ENCODE data around the gene DELE1.
A peak's percentile ranks its signal among the peaks of the same experiment; 100 is the strongest.

DELE1 gene

DNA sequence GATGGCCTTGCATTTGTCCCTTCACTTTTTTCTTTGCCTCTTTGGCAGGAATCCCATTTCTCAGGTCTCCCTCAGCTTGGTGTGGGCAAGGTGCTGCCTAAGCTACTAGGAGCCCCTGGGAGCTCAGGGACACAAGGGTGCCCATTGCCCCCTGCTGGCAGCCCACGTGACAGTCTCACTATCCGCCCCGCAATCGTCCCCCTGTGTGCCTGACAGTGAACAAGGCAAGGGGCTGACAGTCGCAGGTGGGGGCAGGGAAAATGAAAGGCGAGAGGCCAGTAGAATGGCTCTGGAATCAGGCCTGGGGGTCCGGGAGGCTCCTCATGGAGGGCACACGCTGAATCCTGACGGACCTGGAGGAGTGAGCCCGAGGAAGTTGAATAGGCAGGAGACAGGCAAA is 36.3 kb downstream of the DELE1 start:
- DNase-seq: no peak

DNA sequence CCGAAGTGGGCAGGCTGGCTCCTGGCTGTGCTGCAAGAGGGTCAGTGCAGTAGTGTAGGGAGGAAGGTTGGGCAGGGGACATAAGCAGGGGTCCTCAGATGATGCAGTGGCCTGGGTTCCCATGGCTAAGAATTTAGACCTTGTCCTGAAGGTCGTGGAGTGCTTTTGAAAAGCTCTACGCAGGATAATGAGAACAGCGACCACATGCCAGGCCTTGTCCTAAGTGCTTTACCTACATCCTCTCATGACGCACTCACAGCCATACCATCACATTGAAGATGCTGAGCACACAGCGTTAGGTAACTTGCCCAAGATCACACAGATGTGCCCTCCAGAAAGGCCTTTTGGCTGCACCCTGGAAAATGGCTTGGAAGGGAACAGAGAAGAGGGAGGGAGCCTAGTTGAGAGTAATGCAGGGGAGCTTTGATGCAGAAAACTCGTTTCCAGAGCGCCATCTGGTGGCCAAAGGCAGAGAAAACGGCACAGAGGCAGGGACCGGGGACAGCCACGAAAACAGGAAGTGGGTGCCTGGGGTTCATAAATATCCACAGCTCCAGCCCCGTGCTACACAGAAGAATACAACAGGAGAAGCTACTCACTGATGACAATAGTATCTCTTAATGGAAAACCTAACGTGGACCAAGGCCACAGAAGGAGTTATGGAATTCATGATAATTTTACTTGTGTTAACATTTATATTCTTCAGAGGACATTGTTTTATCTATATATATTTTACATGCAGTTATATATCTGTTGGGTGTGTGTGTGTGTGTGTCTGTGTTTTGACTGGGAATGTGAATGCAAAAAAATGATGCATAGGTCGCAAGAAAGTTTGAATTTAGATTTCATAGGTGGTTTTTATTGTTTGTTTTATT is 37.0 kb downstream of the DELE1 start:
- DNase-seq: peak; percentile 31

DNA sequence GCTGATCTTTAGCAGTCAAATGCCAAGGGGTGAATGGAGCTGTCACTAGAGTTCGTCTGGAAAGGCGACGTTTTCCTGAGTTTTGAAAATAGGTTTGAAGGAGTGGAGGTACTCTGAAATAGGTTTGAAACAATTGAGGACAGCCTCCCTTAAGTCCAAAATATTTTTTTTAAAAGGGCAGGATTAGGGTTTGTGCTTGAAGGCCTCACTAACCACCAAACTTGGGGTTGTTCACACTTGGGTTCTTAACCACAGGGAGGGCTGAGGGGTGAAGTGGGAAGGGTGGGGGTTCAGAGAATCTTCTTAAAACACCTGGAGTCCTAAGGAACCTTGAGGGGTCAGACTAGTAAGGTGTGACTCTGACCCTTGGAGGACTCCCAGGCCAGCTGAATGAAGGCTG is 37.8 kb downstream of the DELE1 start:
- DNase-seq: no peak

DNA sequence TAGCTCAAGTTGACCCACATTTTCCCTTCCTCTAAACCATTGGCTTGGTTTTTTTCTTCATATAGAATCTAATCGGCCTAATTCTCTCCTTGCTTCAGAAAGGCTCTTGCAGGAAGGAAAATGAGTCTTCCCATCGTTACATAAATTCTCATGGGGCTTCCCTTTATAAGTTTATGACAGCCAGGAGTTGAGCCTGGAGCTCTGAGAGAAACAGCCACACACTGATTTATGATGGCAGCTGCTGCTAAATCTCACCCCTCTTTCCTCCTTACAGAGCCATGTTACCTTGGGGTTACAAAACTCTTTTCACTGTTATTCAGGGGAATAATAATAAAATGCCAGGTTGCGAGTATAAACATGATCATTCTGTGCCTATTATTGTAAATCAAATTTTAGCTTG is 40.0 kb downstream of the DELE1 start:
- DNase-seq: no peak

DNA sequence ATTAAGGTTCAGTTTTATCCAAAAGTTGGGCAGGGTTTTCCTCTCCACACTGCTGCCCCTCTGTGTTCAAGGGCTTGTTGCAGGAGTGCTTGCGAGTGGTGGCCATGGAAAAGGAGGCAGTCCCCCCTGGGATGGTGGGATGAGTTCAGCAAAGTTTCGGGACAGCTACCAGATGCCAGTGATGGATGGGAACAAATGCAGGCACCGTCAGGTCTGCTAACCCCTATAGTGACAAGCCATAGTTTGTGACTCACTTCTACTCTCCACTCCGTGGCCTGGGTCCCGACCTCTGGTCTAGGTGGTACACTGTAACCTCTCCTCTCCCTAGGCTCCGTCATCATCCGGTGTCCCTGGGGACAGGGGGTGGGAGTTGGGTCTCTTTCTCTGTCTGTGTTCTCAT is 41.4 kb downstream of the DELE1 start:
- DNase-seq: no peak

DNA sequence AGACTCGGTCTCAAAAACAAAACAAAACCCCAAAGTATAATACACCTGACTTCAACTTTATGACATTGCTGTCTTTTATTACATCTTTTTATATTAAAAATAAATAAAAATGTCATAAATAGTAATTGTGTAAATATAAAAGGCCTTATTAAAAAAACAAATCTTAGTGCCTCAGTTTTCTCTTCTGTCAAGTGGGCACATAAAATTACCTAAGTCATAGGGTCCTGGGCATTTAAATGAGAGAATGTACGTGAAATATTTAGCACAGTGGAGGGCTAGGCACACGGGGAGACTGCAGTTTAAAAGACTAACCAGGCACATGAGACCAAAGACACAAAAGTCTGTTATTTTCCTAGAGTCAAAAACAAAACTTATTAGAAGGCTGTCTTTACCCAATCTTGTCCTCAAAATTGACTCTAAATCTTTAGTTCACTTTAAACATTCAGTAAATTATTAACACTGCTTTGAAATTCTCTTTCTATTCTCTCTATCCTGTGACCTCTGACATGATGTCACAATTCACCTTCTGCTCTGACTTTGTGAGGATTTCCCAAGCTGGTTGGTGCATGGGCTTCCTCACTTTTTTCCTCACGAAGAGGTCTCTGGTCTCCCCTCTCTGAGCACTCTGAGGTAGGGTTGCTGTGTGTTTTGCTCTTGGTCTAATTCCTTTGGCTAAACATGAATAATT is 42.7 kb downstream of the DELE1 start:
- no peak for DNase-seq

GRCh38 chr5:141966963-141967333 is 43.3 kb downstream of the DELE1 start:
- DNase-seq: no peak

- DNase-seq: peak; percentile 74
Measured at GRCh38 chr5:141968914-141969608, 45.4 kb downstream of the DELE1 start, which contains the start of gene RNF14. RNF14 (plus strand) TSS chr5:141969105; CDS start chr5:141973589, 4,484 bp downstream.

DNA sequence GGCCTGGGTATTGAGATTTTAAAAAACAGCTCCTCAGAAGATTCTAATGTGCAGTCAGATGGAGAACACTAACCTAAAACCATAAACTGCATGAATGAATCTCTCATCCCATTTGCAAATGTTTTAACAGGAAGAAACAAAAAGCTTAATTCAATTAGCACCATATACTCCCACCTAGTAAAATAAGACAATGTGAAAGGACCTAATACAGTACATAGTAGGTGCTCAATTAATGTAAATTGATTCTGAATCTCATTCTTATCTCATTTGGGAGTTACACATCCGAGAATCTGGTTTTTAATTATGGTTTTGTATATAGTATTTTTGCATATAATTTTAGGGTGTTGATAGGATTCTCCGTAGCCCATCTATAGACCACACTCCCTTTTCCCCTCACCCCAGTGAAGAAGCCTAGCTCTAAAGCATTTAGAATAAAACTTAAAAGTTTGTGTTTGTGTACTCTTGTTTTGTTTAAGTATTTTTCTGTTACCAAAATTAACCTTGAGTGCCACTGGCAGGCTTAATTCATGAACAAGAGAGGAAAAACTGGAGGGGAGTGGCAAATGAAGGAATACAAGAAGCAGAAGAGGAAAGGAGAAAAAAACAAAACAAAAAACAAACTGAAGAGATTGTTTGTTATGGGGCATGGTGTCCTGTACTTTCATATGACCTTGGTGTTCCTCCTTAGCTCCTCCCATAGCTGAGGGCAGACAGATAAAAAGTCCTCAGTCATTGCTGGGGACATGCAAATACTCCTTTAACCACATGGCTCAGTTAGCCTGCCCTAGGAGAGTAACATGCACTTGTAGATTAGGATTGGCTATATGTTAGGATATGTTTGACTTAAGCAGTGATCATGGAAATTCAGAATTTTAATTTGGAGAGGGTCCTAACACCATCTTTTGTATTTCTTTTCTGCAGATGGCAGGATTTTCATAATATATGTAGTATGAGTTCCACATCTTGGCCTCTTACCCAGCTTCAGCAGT is 46.4 kb downstream of the DELE1 start:
- DNase-seq: peak; percentile 26

DNA sequence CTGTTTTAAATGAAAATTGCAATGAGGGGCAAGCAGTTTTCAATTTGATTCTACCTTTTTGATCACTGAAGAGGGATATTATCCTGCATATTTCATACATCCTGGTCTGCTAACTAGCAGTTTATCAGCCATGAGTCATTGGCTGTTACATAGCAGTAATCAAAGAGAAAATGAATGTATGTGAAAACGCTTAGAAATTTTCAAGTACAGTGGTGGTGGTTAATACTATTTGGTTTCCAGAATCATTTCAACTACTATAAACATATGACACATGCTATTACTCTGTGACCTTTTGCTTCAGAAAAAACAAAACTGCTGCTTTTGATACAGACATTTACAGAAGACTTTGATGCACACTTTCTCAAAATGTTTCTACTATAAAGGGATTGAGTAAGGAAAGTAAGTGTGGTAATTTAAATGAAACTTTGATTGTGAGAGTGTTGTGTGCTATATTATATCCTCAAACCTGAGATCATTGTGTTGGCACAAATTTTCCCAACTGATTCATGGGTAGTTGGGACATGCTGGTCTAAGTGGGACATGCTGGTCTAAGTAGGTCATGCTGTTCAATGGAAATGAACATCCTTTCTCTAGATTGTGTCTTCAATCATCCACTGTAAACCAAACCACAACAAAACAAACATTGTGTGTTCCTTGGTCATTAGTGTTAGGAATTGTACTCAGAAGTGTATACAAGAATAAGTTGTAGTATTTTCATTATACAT is 50.4 kb downstream of the DELE1 start:
- DNase-seq: no peak

DNA sequence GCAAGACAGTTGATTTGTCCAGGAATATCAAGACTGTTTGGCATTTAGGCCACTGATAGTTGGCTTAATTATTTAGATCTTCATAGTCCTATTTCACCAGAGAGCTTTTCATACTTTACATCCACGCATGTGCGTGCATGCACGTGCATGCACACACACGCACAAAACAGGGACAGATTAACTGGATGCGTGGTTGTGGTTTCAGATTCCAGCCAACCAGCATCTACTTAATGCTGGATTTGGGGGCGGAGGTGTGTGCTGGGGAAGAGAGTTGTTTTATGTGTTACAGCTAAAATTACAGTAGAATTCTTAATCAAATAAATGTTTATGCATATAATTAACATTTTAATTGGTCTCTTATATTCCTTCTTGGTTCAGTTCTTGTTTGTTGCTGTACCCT is 52.5 kb downstream of the DELE1 start:
- DNase-seq: no peak

DNA sequence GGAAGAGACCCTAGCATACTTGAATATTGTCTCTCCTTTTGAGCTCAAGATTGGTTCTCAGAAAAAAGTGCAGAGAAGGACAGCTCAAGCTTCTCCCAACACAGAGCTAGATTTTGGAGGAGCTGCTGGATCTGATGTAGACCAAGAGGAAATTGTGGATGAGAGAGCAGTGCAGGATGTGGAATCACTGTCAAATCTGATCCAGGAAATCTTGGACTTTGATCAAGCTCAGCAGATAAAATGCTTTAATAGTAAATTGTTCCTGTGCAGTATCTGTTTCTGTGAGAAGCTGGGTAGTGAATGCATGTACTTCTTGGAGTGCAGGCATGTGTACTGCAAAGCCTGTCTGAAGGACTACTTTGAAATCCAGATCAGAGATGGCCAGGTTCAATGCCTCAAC is 54.7 kb downstream of the DELE1 start:
- DNase-seq: no peak

GRCh38 chr5:141982626-141983025 is 59.0 kb downstream of the DELE1 start:
- no peak for DNase-seq

DNA sequence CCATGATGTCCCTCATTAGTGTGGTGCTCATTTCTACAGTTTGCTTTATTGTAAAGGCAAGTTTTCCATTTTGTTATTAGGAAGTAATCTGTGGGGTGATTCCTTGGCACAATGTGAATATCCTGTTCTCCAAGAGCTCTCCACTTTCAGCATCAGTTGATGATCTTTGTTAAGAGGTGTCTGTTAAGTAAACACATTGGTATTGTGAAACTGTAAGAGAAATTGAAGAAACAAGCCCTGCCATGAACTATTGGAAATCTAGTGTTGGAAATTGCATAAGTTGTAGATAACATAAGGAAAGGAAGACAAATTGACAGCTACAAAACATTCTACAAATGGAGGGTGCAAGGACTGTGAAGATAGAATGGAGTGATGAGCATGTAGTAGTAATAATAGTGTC is 62.4 kb downstream of the DELE1 start:
- no peak for DNase-seq

DNA sequence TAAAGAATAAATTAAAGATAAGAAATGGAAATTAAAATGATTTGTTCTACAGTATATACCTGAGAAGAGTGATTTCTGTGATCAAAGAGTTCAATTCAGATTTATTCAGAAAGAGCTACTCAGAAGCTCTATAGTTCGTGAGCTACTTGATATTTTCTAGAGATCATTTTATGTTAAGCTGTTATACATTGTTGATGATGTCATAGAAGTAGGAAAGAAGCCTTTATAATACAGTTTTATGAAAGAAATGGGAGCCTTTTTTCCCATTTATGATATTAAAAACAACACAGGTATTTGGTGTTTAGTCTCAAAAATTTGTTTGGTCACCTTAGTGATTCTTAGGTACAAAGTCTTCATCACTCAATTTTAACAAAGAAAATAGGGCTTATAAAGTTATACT is 66.0 kb downstream of the DELE1 start:
- DNase-seq: no peak

Measured in NCI-H1048 (cell line).